ENCODE measurements around the gene PHOX2B.

The PHOX2B gene

DNA sequence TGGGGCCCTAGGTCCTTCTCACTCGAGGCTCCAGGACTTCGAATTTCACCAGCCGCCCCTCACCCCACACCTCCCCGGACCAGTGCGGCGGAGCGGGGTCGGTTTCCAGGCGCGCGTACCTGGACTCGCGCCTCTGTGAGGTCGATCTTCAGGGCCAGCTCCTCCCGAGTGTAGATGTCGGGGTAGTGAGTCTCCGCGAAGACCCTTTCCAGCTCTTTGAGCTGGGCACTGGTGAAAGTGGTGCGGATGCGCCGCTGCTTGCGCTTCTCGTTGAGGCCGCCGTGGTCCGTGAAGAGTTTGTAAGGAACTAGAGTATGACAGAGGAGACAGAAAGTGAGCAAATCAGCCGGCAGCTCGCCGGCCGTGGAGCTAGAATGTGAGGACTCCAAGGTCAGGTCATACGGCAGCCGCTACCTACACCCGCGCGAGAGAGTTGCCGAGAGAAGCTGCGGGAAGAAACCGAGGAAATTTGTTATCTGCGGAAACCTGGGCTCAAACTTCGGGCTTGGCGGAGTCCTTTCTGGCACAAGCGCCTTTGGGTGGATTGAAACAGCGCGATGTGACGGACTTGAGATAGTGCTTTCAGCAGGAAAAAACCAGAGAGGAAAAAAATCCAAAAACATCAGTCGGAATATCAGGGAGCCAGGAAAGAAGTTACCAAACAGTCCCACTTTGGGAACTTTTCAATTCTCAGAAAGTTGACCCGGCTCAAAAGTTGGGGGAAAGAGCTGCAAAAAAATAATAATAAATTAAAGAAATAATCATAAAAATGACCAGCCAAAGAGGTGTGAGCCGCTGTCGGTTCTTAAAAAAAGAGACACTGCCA, 1.1 kb downstream of the PHOX2B start:
- Histone ChIP-seq H2AK5ac (ENCODE audit: low read length) (no peak overlapping the region), H3K27ac (ENCODE audit: low read depth, low read length) (no peak overlapping the region), H3K4me1 (ENCODE audit: control insufficient read depth in 1 of 2, insufficient read depth in 2 of 2, low read length in 2 of 2) (peaks cover 0 to 10% of the 10 kb centered on the region in 2 experiments), H3K36me3 (ENCODE audit: control insufficient read depth in 1 of 2, insufficient read depth in 2 of 2, low read length in 2 of 2) (no peaks in the 10 kb centered on the region), H3K18ac (ENCODE audit: low read length) (no peak overlapping the region), H4K91ac (ENCODE audit: low read depth, low read length) (no peak overlapping the region), H2AFZ (ENCODE audit: insufficient read depth, low read length, poor library complexity) (no peak overlapping the region), H3K9me3 (ENCODE audit: insufficient read depth, low read depth, low read length) (peaks cover 18% of the 10 kb centered on the region), H2BK120ac (ENCODE audit: insufficient read depth, low read length, poor library complexity) (no peak overlapping the region), H4K12ac (ENCODE audit: low read depth, low read length) (no peak overlapping the region), H3K4ac (ENCODE audit: low read depth, low read length) (no peak overlapping the region), H3K79me2 (ENCODE audit: control insufficient read depth, insufficient read depth, low read length, poor library complexity) (no peaks in the 10 kb centered on the region), H3K27me3 (ENCODE audit: insufficient read depth, low read length) (peaks cover 93% of the 10 kb centered on the region), H2BK5ac (ENCODE audit: low read depth, low read length, poor library complexity) (no peak overlapping the region), H3K4me2 (ENCODE audit: low read length) (no peak overlapping the region), H3K9ac (ENCODE audit: low read length) (no peak overlapping the region), H3K23ac (ENCODE audit: low read length) (no peak overlapping the region), H4K8ac (ENCODE audit: low read depth, low read length) (no peak overlapping the region), H3K79me1 (ENCODE audit: low read length) (no peaks in the 10 kb centered on the region), H3K14ac (ENCODE audit: low read length) (no peak overlapping the region), H3K4me3 (ENCODE audit: low read depth, low read length) (no peak overlapping the region), H2BK12ac (ENCODE audit: low read length) (no peak overlapping the region)
- DNase-seq = no peak
- no CpG with 5 or more reads among the region's 49 CpGs for WGBS (ENCODE audit: extremely low coverage, insufficient coverage, insufficient read length)

DNA sequence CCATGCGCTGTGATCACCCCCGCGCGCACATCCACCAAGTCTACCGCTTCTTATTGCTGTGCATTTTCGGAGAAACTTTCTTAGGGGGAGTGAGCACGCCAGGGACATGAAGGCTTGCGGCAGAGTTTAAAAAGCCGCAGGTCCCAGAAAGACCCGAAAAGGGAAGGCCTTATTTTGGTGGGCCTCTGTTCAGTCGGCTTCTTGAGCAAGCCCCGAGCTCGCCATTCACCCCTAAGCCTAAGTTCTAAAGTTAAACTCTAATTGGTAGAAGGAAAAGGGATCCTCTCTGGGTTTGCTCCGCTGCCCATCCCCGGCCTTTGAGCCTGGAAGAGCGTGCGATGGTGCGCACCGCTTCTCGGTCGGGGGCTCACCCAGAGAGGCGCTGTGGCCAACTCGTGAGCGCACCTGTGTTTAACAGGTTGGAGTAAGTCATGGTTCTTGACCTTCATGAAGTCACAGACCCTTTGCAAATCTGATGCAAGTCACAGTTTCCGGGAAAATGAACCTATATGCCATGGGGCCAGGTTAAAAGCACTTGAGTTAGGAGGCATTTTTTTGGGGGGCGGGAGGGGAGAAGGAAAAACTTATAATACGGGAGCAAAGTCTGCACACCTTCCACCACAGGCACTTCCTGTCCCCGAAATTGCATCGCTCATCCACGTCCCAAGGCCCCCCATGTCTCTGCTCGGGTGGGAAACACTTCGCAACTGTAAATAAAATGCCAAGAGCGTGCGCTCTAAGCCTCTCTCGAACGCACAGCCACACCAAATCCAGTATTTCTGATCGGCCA, 1.9 kb downstream of the PHOX2B start:
- Histone ChIP-seq H3K4ac (ENCODE audit: low read depth, low read length) (no peak overlapping the region), H3K79me2 (ENCODE audit: control insufficient read depth, insufficient read depth, low read length, poor library complexity) (no peaks in the 10 kb centered on the region), H2BK12ac (ENCODE audit: low read length) (no peak overlapping the region), H2BK5ac (ENCODE audit: low read depth, low read length, poor library complexity) (no peak overlapping the region), H2AFZ (ENCODE audit: insufficient read depth, low read length, poor library complexity) (no peak overlapping the region), H3K4me1 (ENCODE audit: control insufficient read depth in 1 of 2, insufficient read depth in 2 of 2, low read length in 2 of 2) (peaks cover 0 to 10% of the 10 kb centered on the region in 2 experiments), H4K91ac (ENCODE audit: low read depth, low read length) (no peak overlapping the region), H3K27me3 (ENCODE audit: insufficient read depth, low read length) (peaks cover 90% of the 10 kb centered on the region), H4K8ac (ENCODE audit: low read depth, low read length) (no peak overlapping the region), H3K9ac (ENCODE audit: low read length) (no peak overlapping the region), H3K4me3 (ENCODE audit: low read depth, low read length) (no peak overlapping the region), H3K14ac (ENCODE audit: low read length) (no peak overlapping the region), H3K18ac (ENCODE audit: low read length) (no peak overlapping the region), H2AK5ac (ENCODE audit: low read length) (no peak overlapping the region), H3K79me1 (ENCODE audit: low read length) (no peaks in the 10 kb centered on the region), H3K23ac (ENCODE audit: low read length) (no peak overlapping the region), H3K4me2 (ENCODE audit: low read length) (peak overlapping the region; percentile 46), H4K12ac (ENCODE audit: low read depth, low read length) (no peak overlapping the region), H3K27ac (ENCODE audit: low read depth, low read length) (no peak overlapping the region), H3K36me3 (ENCODE audit: control insufficient read depth in 1 of 2, insufficient read depth in 2 of 2, low read length in 2 of 2) (no peaks in the 10 kb centered on the region), H3K9me3 (ENCODE audit: insufficient read depth, low read depth, low read length) (peaks cover 15% of the 10 kb centered on the region), H2BK120ac (ENCODE audit: insufficient read depth, low read length, poor library complexity) (no peak overlapping the region)
- no CpG with 5 or more reads among the region's 37 CpGs for WGBS (ENCODE audit: extremely low coverage, insufficient coverage, insufficient read length)
- DNase-seq = no peak

DNA sequence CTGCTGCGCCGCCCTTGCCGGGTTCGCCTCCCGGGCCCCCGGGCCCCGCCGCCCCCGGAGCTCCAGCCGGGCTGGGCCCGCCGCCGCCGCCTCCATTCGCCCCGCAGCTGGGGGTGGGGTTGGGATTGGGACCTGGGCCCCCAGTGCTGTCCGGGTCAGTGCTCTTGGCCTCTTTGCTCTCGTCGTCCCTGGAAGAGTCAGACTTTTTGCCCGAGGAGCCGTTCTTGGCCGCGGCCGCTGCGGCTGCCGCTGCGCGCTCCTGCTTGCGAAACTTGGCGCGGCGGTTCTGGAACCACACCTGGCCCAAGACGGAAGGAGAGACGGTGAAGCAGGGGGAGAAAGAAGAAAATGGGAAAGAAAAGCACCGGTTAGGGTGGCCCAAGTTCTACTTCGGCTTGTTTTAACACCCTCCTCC, 2.5 kb downstream of the PHOX2B start:
- no peak overlapping the region for H3K4me3 ChIP-seq (ENCODE audit: low read depth, low read length)
- no peak overlapping the region for H4K91ac ChIP-seq (ENCODE audit: low read depth, low read length)
- no peaks in the 10 kb centered on the region for H3K36me3 ChIP-seq (ENCODE audit: control insufficient read depth in 1 of 2, insufficient read depth in 2 of 2, low read length in 2 of 2)
- no peaks in the 10 kb centered on the region for H3K79me1 ChIP-seq (ENCODE audit: low read length)
- no CpG with 5 or more reads among the region's 36 CpGs for WGBS (ENCODE audit: extremely low coverage, insufficient coverage, insufficient read length)
- no peak overlapping the region for H2AFZ ChIP-seq (ENCODE audit: insufficient read depth, low read length, poor library complexity)
- H2AK5ac ChIP-seq (ENCODE audit: low read length) = no peak overlapping the region
- no peak for DNase-seq
- peak overlapping the region; percentile 46 for H3K4me2 ChIP-seq (ENCODE audit: low read length)
- H4K12ac ChIP-seq (ENCODE audit: low read depth, low read length) = no peak overlapping the region
- peaks cover 13% of the 10 kb centered on the region for H3K9me3 ChIP-seq (ENCODE audit: insufficient read depth, low read depth, low read length)
- H3K14ac ChIP-seq (ENCODE audit: low read length) = no peak overlapping the region
- no peak overlapping the region for H3K9ac ChIP-seq (ENCODE audit: low read length)
- H2BK5ac ChIP-seq (ENCODE audit: low read depth, low read length, poor library complexity) = no peak overlapping the region
- H3K27me3 ChIP-seq (ENCODE audit: insufficient read depth, low read length) = peaks cover 84% of the 10 kb centered on the region
- no peak overlapping the region for H3K27ac ChIP-seq (ENCODE audit: low read depth, low read length)
- no peak overlapping the region for H3K18ac ChIP-seq (ENCODE audit: low read length)
- no peaks in the 10 kb centered on the region for H3K79me2 ChIP-seq (ENCODE audit: control insufficient read depth, insufficient read depth, low read length, poor library complexity)
- H2BK12ac ChIP-seq (ENCODE audit: low read length) = no peak overlapping the region
- no peak overlapping the region for H3K23ac ChIP-seq (ENCODE audit: low read length)
- H3K4me1 ChIP-seq (ENCODE audit: control insufficient read depth in 1 of 2, insufficient read depth in 2 of 2, low read length in 2 of 2) = peaks cover 0 to 6% of the 10 kb centered on the region in 2 experiments
- H4K8ac ChIP-seq (ENCODE audit: low read depth, low read length) = no peak overlapping the region
- no peak overlapping the region for H2BK120ac ChIP-seq (ENCODE audit: insufficient read depth, low read length, poor library complexity)
- H3K4ac ChIP-seq (ENCODE audit: low read depth, low read length) = no peak overlapping the region

DNA sequence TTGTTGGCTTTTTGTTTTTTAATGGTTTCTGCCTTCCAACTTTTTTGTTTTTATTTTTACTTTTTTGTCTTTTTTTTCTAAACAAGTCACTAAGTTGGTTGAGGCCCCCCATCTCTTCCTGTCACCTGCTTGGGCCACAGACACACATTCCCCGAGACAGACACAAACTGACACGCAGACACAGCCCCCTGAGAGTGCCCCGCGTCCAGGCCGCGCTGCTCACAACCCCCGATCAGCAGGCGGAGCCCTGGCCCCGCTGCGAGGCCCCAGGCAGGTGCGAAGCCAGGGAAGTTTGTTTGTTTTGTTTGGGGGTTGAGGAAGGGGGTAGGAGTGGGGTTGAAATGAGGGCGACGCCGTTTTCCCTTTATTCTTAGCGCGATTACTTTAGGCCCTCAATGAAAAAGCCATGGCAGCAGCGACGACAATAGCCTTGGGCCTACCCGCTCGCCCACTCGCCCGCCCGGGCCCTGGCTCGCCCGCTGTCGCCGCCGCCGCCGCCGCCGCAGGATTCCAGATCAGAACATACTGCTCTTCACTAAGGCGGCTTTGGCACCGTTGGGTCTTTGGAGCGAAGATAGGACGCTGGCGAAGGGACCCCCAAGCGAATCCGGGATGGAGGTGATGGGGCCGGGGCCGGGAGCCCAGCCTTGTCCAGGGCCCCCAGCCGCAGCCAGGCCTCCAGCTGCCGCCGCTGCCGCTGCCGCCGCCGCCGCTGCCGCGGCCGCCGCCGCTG, 3.1 kb downstream of the PHOX2B start:
- WGBS (ENCODE audit: extremely low coverage, insufficient coverage, insufficient read length) = no CpG with 5 or more reads among the region's 54 CpGs

More for the DNA sequence above, 3.1 kb downstream of the PHOX2B start:
- H3K4me3 ChIP-seq (ENCODE audit: low read depth, low read length) = no peak overlapping the region
- no peak overlapping the region for H2BK12ac ChIP-seq (ENCODE audit: low read length)
- H4K91ac ChIP-seq (ENCODE audit: low read depth, low read length) = no peak overlapping the region
- H3K23ac ChIP-seq (ENCODE audit: low read length) = no peak overlapping the region
- no peak overlapping the region for H3K27ac ChIP-seq (ENCODE audit: low read depth, low read length)
- H2AFZ ChIP-seq (ENCODE audit: insufficient read depth, low read length, poor library complexity) = no peak overlapping the region
- no peak overlapping the region for H4K8ac ChIP-seq (ENCODE audit: low read depth, low read length)
- no peak overlapping the region for H3K18ac ChIP-seq (ENCODE audit: low read length)
- H2BK5ac ChIP-seq (ENCODE audit: low read depth, low read length, poor library complexity) = no peak overlapping the region
- H3K9ac ChIP-seq (ENCODE audit: low read length) = no peak overlapping the region
- H4K12ac ChIP-seq (ENCODE audit: low read depth, low read length) = no peak overlapping the region
- peaks cover 78% of the 10 kb centered on the region for H3K27me3 ChIP-seq (ENCODE audit: insufficient read depth, low read length)
- no peaks in the 10 kb centered on the region for H3K36me3 ChIP-seq (ENCODE audit: control insufficient read depth in 1 of 2, insufficient read depth in 2 of 2, low read length in 2 of 2)
- H3K9me3 ChIP-seq (ENCODE audit: insufficient read depth, low read depth, low read length) = peaks cover 11% of the 10 kb centered on the region
- H3K4ac ChIP-seq (ENCODE audit: low read depth, low read length) = no peak overlapping the region
- H3K79me2 ChIP-seq (ENCODE audit: control insufficient read depth, insufficient read depth, low read length, poor library complexity) = no peaks in the 10 kb centered on the region
- H3K4me2 ChIP-seq (ENCODE audit: low read length) = no peak overlapping the region
- no peak overlapping the region for H2BK120ac ChIP-seq (ENCODE audit: insufficient read depth, low read length, poor library complexity)
- H3K4me1 ChIP-seq (ENCODE audit: control insufficient read depth in 1 of 2, insufficient read depth in 2 of 2, low read length in 2 of 2) = peaks cover 0 to 4% of the 10 kb centered on the region in 2 experiments
- H3K14ac ChIP-seq (ENCODE audit: low read length) = no peak overlapping the region
- H3K79me1 ChIP-seq (ENCODE audit: low read length) = no peaks in the 10 kb centered on the region
- no peak overlapping the region for H2AK5ac ChIP-seq (ENCODE audit: low read length)
- no peak for DNase-seq

Data from trophoblast cell (in vitro differentiated cells and primary cell).